ENCODE results near the gene KPNA5.

DNA sequence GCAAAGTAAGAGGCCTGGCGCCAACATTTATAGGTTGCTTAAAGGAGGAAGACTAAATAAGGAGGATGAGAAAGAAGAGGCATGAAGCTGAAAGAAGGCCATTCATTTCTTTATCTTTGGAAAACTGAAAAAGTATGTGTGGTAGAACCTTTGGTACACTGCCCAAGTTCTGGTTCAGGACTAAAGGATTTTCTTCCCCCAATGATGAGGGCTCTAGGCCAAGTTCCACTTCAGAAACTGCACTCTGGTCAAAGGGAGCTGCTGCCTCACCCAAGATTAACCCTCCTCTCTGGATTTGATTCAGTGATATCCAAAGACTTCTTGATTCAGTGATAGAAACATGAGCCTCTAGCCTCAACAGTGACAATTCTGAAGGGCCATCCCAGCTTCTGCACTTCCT, 5.0 kb upstream of the KPNA5 start:
- TF ChIP-seq, protein P1, sequence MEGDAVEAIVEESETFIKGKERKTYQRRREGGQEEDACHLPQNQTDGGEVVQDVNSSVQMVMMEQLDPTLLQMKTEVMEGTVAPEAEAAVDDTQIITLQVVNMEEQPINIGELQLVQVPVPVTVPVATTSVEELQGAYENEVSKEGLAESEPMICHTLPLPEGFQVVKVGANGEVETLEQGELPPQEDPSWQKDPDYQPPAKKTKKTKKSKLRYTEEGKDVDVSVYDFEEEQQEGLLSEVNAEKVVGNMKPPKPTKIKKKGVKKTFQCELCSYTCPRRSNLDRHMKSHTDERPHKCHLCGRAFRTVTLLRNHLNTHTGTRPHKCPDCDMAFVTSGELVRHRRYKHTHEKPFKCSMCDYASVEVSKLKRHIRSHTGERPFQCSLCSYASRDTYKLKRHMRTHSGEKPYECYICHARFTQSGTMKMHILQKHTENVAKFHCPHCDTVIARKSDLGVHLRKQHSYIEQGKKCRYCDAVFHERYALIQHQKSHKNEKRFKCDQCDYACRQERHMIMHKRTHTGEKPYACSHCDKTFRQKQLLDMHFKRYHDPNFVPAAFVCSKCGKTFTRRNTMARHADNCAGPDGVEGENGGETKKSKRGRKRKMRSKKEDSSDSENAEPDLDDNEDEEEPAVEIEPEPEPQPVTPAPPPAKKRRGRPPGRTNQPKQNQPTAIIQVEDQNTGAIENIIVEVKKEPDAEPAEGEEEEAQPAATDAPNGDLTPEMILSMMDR (IDR thresholded peaks at IDR 0.05): no peak
- no peak for TF ChIP-seq ZFX (IDR thresholded peaks at IDR 0.05; ENCODE audit: borderline replicate concordance)

Data from 22Rv1 (cell line).